GM19452 (cell line): ENCODE measurements around the gene PLP2.
A peak's percentile ranks its signal among the peaks of the same experiment; 100 is the strongest.
"Not testable (repeated sequence)": the region's sequence is repeated elsewhere in the genome, so short reads cannot be mapped to it uniquely, and the experiment has no call there.

Experiments used
- ATAC-seq: cut with Tn5 transposase; IDR thresholded peaks from one replicate; pipeline ENCODE4 v1.9.1; 2021; ENCODE audit not compliant: unreplicated experiment

PLP2 gene

DNA sequence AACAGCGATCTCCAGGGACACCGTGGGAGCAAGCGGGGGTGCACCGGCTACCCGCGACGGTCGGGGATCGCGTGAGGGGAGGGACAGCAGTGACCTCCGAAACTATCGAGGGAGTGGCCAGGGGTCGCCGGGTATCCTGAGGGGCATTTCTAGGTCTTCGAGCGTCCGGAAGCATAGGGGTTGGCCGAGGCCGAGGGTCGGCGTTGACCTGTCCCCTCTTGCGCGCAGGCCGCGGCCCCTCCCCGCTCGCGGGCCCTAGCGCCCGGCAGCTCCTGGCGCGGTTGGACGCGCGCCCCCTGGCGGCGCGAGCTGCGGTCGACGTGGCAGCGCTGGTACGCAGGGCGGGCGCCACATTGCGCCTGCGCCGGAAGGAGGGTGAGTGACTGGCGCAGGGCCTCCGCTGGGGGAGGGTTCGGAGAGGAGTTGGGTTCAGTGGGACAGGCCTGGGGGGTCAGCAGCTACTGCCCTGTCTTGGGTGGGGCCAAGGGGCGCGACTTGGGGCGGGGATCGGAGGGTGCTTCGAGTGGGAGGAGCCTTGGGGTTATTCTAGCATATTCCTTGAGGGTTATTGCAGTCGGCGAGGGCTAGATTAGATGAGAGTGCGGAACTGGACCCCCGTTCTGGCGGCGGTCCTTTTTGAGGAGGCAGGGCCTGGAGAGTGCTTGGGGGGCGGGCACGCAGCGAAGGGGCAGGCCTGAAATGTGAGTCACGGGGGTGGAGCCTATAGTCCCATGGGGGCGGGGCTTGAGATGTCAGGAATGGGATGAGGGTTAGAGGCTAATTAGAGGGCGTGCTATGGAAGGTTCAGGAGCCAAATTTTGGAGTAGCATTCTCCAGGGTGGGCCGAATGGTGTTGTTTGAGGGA is 7.9 kb upstream of the PLP2 start:
- ATAC-seq, result peak; percentile 46

DNA sequence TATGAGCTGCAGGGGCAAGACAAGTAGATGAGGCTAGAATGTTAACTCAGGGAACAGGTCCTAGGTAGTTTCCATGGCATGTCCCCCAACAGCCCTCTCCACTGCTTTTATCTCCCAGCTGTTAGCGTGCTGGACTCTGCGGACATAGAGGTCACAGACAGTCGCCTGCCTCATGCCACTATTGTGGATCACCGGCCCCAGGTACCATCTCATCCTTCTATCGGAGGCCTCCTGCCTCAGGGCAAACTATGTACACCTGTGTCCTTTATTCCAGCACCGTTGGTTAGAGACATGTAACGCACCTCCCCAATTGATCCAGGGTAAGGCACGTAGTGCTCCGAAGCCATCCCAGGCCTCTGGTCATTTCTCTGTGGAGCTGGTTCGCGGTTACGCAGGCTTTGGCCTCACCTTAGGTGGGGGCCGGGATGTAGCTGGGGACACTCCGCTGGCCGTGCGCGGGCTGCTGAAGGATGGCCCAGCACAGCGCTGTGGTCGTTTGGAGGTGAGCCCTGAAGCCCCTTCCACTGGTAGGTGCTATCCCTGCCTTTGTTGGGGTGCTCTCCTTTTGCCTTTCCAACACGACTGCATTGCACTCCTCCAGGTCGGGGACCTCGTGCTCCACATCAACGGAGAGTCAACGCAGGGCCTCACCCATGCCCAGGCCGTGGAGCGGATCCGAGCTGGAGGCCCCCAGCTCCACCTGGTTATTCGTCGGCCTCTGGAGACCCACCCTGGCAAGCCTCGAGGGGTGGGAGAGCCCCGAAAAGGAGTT is 6.9 kb upstream of the PLP2 start:
- no peak for ATAC-seq

DNA sequence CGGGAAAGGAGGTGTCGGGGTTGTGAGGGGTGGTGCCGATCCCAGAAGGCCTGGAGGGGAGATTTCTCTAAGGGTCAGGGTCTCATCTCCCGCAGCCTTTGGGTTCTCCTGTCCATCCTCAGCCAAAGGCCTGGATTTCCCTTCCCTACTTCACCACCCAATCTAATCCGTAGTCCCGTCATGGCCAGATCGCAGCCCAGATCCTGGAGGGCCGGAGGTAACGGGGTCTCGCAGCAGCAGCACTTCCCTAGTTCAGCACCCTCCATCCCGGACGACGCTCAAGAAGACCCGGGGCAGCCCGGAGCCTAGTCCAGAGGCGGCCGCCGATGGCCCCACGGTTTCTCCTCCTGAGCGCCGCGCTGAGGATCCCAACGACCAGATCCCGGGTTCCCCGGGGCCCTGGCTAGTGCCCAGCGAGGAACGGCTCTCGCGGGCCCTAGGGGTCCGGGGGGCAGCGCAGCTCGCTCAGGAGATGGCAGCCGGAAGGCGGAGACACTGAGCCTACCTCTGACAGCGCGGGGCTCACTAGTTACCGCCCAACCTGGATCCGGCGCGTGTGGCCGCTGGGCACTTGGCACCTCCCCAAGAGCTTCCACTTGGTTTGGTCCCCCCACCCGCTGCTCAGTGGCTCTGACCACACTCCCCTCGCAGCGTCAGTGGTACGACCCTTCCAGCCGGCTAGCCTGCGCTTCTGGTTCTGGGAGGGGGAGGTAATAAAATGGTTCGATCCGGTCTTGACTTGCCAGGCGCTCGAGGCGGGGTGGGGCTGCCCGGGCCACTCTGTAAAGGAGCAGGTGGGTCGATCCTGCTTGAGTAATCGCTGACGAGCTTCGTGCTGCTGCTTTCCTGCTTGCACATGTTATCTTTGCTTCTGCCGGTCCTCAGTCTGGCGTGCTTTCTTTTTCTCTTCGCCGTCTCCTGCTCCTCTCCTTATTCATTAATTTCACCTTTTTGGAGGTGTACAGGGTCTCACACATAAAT is 5.5 kb upstream of the PLP2 start:
- ATAC-seq, result no peak

DNA sequence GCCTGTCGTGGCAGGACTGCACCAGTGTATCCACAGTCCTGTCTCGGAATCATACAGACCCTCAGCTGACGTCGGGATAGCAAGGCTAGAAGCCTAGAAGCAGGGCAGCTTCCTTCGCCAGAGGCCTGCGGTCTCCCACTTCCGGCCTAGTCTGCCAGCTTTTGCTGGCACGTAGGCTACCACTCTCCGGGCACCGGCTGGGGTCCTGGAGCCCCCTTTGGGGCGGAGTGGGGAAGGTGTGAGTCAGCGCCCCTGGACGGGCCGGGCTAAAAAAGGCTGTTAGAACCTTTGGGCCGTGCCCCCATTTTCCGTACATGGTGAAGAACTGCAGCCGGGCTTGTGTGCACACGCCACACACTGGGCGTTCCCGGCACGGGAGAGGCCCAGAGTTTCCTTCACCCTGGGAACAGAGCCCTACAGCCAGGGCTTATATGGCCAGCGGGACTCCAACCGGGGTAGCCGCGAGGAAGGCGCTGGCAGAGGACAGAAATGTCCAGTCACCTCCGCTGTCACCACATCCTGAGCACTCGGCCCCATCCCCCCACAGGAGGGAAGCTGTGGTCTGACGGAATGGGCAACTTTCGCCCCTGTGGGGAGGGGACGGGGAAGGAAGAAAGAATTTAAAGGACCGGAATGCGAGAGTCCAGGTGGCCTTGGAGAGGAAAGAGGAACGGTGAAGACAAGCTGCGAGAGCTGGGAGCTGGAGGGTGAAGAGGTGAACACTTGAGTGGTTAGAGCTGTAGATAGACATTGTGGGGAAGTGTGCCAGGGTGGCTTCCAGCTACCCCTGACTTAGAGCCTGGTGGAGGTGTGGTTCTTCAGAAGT is 4.6 kb upstream of the PLP2 start:
- no peak for ATAC-seq

DNA sequence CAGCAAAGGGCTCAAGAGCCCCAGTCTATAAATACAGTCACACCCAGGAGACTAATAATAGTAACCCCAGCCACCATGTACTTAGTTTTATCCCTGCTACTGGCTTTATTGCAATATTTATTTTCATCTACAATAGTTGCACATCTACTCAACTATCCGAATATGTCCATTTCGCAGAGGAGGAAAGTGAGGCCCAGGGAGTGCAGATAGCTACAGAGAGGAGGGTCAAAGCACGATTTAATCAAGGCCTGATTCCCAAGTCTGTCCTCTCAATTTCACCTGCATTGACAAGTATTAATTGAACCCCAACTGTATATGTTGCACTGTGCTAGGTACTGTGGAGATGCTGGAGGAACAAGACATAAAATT is 4.0 kb upstream of the PLP2 start:
- no peak for ATAC-seq

DNA sequence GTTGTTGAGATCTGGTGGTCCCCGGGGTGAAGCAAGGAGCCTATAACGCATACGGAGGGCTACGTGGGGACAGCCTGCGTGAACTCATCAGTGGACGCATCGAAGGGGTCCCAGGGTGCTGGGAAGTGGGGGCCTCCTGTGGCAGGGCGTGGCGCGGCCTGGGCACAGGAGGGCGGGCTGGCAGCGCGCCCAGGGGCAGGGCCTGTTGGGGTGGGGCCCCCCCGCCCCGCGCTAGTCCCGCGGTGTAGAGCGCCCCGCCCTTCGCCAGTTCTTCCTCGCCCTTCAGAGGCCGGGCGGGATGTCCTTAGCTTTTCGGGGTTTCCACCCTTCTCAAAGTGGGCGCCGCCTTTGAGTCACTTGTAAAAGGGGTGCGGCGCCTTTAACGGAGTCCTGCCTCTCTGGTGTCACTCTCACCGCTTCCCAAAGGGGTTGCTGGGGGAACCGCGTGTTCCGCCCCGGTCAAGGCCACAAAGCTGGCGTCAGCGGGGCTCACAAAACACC is 632 bp downstream of the PLP2 start:
- ATAC-seq, result peak; percentile 70

DNA sequence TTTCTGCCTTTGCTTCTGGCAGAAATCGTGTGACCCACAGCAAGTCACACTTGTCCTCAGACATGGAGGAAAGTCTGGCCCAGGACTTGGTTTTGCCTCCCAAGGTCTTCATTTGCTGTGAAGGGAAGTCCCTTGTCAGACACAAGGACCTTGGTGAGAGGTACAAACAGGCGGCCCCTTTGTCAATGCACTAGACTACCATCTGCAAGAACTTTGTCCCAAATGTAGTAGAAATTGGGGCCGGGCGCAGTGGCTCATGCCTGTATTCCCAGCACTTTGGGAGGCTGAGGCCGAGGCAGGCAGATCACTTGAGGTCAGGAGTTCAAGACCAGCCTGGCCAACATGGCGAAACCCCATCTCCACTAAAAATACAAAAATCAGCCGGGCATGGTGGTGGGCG is 1.8 kb downstream of the PLP2 start:
- not testable (repeated sequence) for ATAC-seq

DNA sequence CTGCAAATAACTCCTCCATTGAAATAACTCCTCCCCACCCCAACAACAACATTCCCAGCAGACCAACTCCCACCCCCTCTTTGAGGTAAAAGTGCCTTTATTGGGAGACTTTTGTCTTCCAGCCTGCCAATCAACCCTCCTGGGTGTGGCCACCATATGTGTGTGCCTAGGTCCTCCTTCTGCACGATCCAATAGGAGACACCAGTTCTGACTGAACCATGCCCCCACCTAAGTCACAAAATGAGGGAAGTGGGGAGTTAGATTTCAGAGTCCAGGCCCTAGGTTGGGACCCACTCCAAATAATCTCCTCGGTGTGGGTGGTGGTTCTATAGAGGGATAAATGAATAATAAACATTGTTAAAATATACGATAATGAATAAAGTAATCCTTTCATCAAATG is 3.0 kb downstream of the PLP2 start:
- ATAC-seq, result no peak

DNA sequence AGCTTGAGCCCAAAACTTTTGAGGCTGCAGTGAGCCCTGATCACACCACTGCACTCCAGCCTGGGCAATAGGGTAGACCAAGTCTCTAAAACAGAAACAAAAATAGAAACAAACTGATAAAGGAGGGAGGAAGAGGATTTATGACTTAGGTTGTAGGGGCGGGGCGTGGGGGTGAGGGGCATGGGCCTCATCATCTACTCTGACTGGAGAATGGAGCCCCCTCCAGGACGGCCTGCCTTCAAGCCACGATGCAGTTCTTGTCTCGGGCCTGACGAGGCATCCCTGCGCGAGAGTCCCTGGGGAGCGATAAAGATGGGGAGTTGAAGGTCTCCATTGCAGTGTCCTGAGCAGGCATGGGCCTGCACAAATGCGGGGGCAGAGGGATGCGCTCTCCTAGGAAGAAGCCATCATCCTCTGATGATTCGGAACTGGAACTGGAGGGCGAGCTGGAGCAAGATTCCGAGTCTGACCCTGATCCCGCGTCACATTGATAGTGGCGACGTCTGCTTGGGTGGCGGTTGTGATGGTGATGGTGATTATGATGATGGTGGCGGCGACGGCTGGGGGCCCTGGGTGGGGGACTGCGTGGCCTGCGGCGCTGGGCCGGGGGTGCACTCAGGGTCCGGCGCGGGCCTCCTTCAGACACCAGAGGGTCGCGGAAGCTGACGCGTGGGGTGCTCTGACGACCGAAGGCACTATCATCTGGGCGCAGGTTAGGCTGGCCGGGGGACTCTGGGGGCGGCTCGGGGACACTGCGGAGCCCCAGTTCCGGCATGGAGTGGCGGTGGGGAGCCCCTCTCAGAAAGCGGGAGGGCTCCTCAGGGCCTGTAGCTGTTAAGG is 4.0 kb downstream of the PLP2 start:
- no peak for ATAC-seq

DNA sequence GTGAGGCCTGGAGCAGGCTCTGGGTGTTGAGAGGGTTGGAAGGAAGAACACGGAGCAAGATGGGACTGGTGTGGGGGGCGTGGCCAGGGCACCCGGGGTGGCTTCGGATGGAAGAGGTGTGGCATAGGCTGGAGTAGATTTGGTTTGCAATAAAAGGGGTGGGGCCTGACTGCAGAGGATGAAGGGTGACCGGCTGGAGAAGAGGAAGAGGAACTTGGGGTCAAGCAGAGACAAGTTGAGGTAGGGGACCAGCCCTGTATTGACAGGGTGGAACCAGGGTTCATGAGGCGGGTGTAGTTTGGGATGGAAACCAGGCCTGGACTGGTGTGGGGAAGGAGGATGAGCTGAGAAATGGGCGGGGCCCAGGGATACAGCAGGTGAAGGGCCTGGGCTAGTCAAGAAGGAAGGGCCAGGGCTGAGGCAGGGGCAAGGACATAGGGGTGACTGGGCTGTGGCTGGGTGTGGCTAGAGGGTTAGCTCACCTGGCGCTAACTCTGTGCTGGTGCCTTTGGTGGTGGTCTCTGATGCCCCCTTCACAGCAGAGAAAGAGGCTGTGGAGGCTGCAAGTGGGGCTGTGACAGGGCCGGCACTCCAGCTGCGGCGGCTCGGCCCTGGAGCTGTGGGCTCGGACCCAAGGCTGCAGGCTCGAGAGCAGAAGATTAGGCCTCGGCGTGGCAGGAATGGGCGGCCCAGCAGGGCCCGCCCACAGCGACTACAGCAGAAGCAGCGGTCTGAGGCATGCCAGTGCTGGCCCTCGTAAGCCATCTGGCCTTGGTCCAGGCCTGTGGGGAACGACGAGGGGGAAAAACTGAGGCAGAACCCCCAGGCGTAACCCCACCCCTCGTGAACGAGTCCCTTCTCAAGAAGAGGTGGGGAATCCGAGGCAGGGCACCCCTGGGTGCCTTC is 5.0 kb downstream of the PLP2 start:
- no peak for ATAC-seq

DNA sequence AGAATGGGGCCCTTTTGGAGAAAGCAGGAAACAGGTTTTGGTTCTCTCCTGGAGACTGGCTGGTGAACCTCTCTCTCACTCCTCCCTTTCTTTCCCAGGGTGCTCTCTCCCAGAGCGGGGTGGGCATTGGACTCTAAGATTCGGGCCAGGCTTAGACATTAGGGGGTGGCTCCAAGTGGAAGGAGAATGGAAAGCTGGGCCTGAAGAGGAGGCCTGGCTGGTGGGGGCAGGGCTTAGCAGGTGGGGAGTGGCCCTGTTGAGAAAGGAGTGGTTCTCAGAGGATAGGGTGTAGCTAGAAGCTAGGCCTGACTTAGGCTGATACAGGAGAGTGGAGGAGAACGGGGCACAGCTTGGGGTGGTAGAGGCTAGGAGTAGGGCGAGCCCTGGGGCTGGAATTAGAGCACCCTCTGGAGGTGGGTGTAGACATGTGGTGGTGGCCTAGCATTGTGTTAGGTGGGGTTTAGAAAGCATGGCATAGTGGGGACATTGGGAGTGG is 5.7 kb downstream of the PLP2 start:
- no peak for ATAC-seq

DNA sequence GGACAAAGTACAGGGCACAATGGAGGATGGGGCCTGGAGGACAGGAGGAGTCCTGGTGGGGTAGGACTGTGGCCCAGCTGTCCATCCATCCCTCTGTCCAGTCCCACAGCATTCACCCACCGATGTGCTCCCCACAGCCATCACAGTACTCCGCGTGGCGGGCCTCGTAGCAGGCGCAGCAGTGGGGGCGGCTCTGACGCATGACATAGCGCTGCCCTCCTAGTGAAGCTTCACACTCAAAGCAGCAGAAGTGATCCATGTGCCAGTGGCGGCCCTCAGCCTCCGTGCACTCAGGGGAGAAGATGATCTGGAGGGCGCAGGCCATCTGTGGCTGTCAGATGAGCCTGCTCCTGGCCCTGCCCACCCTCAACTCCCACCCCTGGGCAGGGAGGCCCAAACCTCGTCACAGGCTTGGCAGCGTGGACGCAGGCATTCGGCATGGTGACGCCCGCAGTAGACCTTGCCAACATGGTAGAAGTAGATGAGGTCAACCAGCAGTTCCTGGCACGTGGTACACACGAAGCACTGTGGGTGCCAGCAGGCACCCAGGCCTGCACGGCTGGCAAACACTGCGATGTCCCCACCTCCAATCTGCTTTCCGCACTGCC is 6.3 kb downstream of the PLP2 start:
- no peak for ATAC-seq

DNA sequence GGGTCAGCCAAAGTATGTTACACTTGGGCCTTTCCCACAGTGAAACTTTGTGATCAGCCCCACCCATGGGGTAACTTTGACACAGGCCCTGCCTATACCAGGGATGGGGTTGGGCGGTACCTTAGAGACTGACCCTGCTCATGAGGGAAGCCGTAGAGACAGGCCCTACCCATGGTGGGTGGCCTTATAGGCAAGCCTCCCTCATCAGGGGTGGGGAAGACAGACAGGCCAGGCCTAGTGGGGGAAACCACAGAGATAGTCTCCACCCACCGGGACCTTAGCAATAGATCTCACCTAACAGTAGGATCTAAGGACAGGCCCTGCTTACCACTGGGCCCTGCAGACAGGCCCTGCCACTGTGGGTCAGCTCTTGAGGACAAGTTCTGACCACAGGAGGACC is 6.8 kb downstream of the PLP2 start:
- no peak for ATAC-seq

DNA sequence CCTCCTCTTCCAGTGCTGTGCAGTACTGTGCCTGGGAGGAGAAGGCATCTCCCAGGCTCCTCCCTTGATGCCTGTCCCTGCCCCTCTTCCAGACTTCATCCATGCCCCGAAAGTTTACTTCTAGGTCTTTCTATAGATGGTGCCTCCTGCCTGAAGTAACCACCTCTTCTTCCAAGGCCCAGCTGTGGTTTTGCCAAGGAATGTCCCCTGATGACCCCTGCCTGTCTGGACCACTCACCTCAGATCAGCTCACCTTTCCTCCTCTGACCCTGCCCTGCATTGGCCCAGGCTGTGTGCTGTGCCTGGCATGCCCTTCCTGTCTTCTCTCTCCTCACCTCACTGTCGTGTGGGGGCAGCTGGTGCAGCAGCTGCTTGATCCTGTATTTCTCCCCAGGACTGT is 7.7 kb downstream of the PLP2 start:
- ATAC-seq, result no peak

DNA sequence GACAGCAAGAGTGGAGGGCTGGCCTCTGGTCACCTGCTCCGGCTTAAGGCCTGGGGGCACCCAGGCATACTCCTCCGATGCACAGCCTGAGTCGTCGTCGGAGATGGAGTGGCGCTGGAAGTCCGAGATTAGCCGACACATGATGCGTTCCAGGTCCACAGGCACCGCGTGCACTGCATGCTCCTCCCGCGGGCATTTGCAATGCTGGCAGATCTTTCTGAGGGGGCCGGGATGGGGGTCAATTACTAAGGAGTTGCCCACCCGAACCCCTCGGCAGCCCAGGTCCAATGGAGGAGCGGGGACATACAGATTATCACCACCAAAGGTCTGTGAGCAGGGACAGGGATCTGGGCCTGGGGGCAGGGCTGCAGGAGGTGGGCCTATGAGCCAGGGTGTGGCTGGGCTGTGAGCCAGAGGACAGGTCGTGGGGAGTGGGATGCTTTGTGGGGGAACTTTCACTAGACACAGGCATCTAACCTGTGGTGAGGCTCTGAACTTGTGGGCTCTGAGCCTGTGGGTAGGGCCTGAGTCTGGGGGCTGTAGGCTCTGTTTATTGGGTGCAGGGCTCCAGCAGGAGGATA is 12.1 kb downstream of the PLP2 start:
- no peak for ATAC-seq

DNA sequence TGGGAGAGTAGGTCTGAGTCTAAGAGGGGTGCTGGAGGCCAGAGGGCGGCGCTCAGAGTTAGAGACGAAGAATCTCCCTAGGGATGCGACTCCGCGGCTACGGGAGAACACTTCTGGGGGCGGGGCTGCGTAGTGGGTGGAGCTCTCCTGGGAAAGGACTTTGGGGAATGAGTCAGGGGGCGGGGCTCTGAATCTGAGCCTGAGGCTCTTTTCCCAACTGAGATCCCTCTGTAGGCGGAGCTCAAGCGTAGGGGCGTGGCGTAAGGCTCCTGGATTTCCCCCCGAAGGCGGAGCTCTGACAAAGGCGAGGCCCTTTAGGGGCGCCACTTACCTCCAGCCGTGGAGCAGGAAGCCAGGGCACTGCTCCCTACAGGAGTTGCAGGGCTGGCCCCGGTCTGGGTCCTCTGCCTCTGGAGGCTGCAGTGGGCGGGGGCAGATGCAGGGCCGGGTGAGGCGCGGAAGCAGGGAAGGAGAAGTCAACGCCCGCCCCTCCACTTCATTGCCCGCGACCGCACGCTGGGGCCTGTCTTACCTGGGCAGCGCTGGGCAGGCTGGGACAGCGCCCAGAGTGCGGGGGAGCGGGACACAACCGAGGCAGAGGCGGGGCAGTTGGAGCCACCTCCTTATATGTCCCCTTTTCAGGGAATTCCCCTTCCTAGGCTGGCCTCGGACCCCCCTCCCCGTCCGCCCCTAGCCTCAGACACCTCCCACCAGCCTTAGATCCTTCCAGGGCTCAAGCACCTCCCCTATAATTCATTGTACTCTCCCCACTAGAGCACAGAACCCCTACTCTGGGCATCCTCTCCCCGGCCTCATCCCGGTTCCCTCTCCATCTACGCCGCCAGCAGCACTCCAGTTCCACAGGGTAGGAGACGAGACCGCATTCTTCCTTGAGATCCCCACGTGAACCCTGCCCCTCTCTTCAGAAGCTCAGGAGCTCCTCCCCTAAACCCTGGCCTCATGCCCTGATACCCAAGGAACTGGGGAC is 12.9 kb downstream of the PLP2 start:
- ATAC-seq, result no peak
